Activated CD4-positive, alpha-beta T cell treated with anti-CD3 and anti-CD28 coated beads for 36 hours (primary cell): Measurements from ENCODE around the gene RAMACL. TPM values are rescaled to one million over a fixed set of nuclear protein-coding genes. Genes with fewer than 3 reads are reported as not detected.

ENCODE experiments used
- total RNA-seq, 2 experiments: library from RNA; stranded (reverse); gene quantifications; one replicate each; pipeline ENCODE4 v1.2.3, GENCODE V29; 2021

The RAMACL gene
- total RNA-seq, 2 experiments from 2014 or later: 0.30 to 0.41 TPM

Other genes with a start within 250 kb of the RAMACL start
- gene SFT2D1, start 244.1 kb downstream of the RAMACL start, total RNA-seq: 10 to 100 TPM; 39.8 to 54.2 TPM
- gene MPC1, start 203.7 kb downstream of the RAMACL start, total RNA-seq: 10 to 100 TPM; 17.7 to 20.5 TPM
- 10 to 100 TPM in 1 of 2 experiments, 1 to 10 TPM in 1; 9.3 to 10.9 TPM for gene RPS6KA2, start 40.6 kb upstream of the RAMACL start, total RNA-seq